PC-3 (cell line): ENCODE data around the gene RAB3C.

Experiments
- EZH2 ChIP-seq: fragments of 300-600 bp; sonication (generic); IDR thresholded peaks from one replicate; pipeline ENCODE4 v1.6.1; 2017; ENCODE audit warnings: antibody characterized with exemption, mild to moderate bottlenecking, low read length; ENCODE audit not compliant: unreplicated experiment
- TF ChIP-seq, protein P1 (sequence below): fragments of 300-600 bp; sonication (generic); conservative IDR thresholded peaks from 2 replicates; pipeline ENCODE4 v1.5.1; 2017; ENCODE audit warnings: antibody characterized with exemption, low read depth, mild to moderate bottlenecking, low read length

DNA sequence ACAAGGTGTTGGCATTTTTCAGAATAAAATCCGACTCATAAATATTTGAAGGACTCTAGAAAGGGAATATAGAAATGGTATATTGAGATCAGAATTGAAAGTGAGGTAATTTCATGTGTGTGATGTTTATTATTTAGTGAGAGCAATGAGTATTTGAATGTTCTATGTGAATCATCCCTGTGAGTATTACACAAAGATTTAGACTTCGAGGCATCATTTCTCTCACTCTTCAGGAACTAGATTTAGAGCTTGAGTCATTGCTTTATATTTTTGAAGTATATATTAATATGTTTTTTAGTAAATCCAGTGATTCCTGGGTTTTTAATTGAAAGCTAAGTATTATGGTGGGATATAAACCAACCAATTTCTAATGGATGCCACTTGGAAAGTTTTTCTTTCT lies 91.2 kb downstream of the RAB3C start:
- TF ChIP-seq EZH2: no peak
- TF ChIP-seq, protein P1, sequence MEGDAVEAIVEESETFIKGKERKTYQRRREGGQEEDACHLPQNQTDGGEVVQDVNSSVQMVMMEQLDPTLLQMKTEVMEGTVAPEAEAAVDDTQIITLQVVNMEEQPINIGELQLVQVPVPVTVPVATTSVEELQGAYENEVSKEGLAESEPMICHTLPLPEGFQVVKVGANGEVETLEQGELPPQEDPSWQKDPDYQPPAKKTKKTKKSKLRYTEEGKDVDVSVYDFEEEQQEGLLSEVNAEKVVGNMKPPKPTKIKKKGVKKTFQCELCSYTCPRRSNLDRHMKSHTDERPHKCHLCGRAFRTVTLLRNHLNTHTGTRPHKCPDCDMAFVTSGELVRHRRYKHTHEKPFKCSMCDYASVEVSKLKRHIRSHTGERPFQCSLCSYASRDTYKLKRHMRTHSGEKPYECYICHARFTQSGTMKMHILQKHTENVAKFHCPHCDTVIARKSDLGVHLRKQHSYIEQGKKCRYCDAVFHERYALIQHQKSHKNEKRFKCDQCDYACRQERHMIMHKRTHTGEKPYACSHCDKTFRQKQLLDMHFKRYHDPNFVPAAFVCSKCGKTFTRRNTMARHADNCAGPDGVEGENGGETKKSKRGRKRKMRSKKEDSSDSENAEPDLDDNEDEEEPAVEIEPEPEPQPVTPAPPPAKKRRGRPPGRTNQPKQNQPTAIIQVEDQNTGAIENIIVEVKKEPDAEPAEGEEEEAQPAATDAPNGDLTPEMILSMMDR: no peak
